ENCODE data around the gene WSCD2. TPM values are rescaled to one million over a fixed set of nuclear protein-coding genes. Genes with fewer than 3 reads are reported as not detected.

The WSCD2 gene
- total and polyA plus RNA-seq, 2 of the 4 experiments (the other 2 are of a cell fraction) = not detected

- Histone ChIP-seq H4K20me1 (ENCODE audit: insufficient read depth, low read length) (no peaks in the 10 kb centered on the region), H2BK120ac (ENCODE audit: low read depth, low read length) (no peak overlapping the region), H3K9me1 (ENCODE audit: insufficient read depth, low read length) (no peaks in the 10 kb centered on the region), H3K9me3 (ENCODE audit: control insufficient read depth, insufficient read depth, low read length) (no peaks in the 10 kb centered on the region), H2BK15ac (ENCODE audit: low read depth, low read length) (no peak overlapping the region), H3K79me1 (ENCODE audit: low read depth in 1 of 2, low read length in 2 of 2) (no peaks in the 10 kb centered on the region), H2BK20ac (ENCODE audit: low read depth, low read length) (no peak overlapping the region), H3K36me3 (ENCODE audit: control insufficient read depth, insufficient read depth, low read length) (no peaks in the 10 kb centered on the region), H3K27me3 (ENCODE audit: control insufficient read depth, insufficient read depth, low read length) (no peaks in the 10 kb centered on the region), H2BK5ac (ENCODE audit: low read depth, low read length, poor library complexity, severe bottlenecking) (no peak overlapping the region), H2AK5ac (ENCODE audit: low read depth, low read length) (no peak overlapping the region), H4K91ac (ENCODE audit: insufficient read depth, low read depth, low read length) (no peak overlapping the region), H3K4me3 (ENCODE audit: insufficient read depth, low read depth, low read length) (no peak overlapping the region), H3K27ac (ENCODE audit: insufficient read depth, low read length) (no peak overlapping the region), H3K4me1 (ENCODE audit: control insufficient read depth, insufficient read depth, low read length) (no peaks in the 10 kb centered on the region), H3K18ac (ENCODE audit: low read depth, low read length) (no peak overlapping the region), H4K5ac (ENCODE audit: low read depth, low read length) (no peak overlapping the region), H3K56ac (ENCODE audit: extremely low read depth, insufficient read depth, low read length) (no peak overlapping the region), H3K9ac (ENCODE audit: low read depth, low read length) (no peak overlapping the region), H3K4ac (ENCODE audit: low read depth, low read length) (no peak overlapping the region), H4K8ac (ENCODE audit: low read depth in 2 of 2, low read length in 2 of 2) (no peak overlapping the region), H2AK9ac (replicated peaks; ENCODE audit: low read depth, low read length, poor library complexity) (no peak overlapping the region), H3K23ac (ENCODE audit: low read depth, low read length) (no peak overlapping the region), H2AFZ (replicated peaks; ENCODE audit: low read length, poor library complexity) (no peak overlapping the region), H3K4me2 (ENCODE audit: low read depth, low read length) (no peak overlapping the region), H3K14ac (replicated peaks; ENCODE audit: low read depth, low read length) (no peak overlapping the region)
- TF ChIP-seq NFE2L2 (IDR thresholded peaks at IDR 0.05; ENCODE audit: low read depth, low read length) = no peak
- ATAC-seq (ENCODE audit: low read depth) = no peak
- ChIA-PET CTCF (no interaction called here), POLR2A (ENCODE audit: unreplicated experiment) (no interaction called here)
- in situ Hi-C loops (cut with MboI; ENCODE audit: low sequenced_read_pairs) (no loop called here), intact Hi-C loops (cut with micrococcal nuclease) (no loop called here), dilution Hi-C loops (cut with HindIII; ENCODE audit: low sequenced_read_pairs, unreplicated experiment) (no loop called here)
- BruUV-seq (replicated peaks) = no TSS peak
- no peak for DNase-seq
- 34% methylated on average over 4 of the region's 10 CpGs; no CpG with 5 or more reads in 1 of the 2 experiments for WGBS, 2 experiments (ENCODE audit: extremely low coverage in 2 of 2, insufficient read length in 1 of 2)
These were observed 38.0 kb upstream of the WSCD2 start for GRCh38 chr12:108090932-108091678.

Measured in IMR-90 (cell line).